Measurements from ENCODE around the gene RAD51B. TPM values are rescaled to one million over a fixed set of nuclear protein-coding genes. Genes with fewer than 3 reads are reported as not detected.

RAD51B gene
- total and polyA plus RNA-seq, 2 donors (not counting 1 experiment from before 2014, with no cell fraction given): 4.6 to 16.3 TPM

DNA sequence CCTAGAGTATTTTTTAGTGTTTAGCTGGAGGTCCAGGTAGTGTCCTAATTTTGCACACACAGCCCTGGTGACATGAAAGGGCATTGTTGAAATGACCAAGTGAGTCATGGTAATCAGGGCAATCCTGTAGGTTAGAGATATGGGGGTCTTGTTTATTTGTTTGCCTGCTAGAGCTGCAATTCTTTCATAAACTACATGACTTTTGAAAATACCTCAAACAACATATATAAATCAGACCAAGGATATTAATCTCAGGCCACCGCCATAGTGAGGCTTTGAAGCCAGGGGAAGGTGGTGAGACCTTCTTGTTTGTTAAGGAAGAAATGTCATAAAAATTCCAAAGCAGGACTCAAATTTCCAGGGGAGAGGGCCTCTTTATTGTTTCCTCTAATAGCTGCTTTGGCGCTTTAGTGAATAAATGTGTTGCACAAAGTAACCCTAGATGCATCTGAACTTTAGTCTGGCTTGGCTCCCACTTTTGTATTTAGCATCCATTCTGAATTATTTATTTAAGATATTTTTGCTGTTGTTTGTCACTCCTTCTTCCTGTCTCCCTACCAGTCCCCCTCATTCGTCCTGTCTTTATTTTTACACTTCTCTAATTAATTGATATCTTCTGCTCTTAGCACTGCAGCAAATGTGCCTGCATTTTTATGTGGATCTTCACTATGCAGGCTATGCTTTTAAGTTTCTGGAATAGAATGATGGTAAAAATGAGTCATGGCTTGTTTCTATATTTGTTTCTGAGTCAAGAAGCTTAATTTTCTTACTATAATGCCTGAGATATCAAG is 430.3 kb downstream of the RAD51B start:
- H3K9me3 ChIP-seq (ENCODE audit: control insufficient read depth, insufficient read depth, low read depth, low read length): no peaks in the 10 kb centered on the region
- H3K4me1 ChIP-seq (ENCODE audit: control insufficient read depth, extremely low read depth, insufficient read depth, low read length): peaks cover 33% of the 10 kb centered on the region
- H3K27me3 ChIP-seq (ENCODE audit: control insufficient read depth, insufficient read depth, low read length): no peaks in the 10 kb centered on the region
- H4K20me1 ChIP-seq (ENCODE audit: control insufficient read depth, extremely low read depth, insufficient read depth, low read length): no peaks in the 10 kb centered on the region
- H3K9ac ChIP-seq (ENCODE audit: insufficient read depth, low read length): no peak overlapping the region
- peak overlapping the region; percentile 48 for H3K4me2 ChIP-seq (ENCODE audit: extremely low read depth, insufficient read depth, low read length)
- no peaks in the 10 kb centered on the region for H3K79me2 ChIP-seq (ENCODE audit: control insufficient read depth, insufficient read depth, low read length)
- no peak overlapping the region for H3K27ac ChIP-seq (ENCODE audit: insufficient read depth, low read length)
- DNase-seq (ENCODE audit: low read depth in 2 of 2): peak; percentile 67 to 80
- no peaks in the 10 kb centered on the region for H3K36me3 ChIP-seq (ENCODE audit: control insufficient read depth, insufficient read depth, low read length)
- H2AFZ ChIP-seq (ENCODE audit: low read length): no peak overlapping the region
- H3K4me3 ChIP-seq (replicated peaks in 1 of 4; ENCODE audit: control extremely low read depth in 1 of 4, insufficient read depth in 1 of 4, low read depth in 3 of 4, low read length in 4 of 4): no peak overlapping the region
- no peak for TF ChIP-seq EZH2 (IDR thresholded peaks at IDR 0.05; ENCODE audit: low read length, missing control alignments)
- TF ChIP-seq, protein P1, sequence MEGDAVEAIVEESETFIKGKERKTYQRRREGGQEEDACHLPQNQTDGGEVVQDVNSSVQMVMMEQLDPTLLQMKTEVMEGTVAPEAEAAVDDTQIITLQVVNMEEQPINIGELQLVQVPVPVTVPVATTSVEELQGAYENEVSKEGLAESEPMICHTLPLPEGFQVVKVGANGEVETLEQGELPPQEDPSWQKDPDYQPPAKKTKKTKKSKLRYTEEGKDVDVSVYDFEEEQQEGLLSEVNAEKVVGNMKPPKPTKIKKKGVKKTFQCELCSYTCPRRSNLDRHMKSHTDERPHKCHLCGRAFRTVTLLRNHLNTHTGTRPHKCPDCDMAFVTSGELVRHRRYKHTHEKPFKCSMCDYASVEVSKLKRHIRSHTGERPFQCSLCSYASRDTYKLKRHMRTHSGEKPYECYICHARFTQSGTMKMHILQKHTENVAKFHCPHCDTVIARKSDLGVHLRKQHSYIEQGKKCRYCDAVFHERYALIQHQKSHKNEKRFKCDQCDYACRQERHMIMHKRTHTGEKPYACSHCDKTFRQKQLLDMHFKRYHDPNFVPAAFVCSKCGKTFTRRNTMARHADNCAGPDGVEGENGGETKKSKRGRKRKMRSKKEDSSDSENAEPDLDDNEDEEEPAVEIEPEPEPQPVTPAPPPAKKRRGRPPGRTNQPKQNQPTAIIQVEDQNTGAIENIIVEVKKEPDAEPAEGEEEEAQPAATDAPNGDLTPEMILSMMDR (conservative IDR thresholded peaks at IDR 0.05 in 1 of 2, IDR thresholded peaks at IDR 0.05 in 1 of 2; ENCODE audit: low read depth in 1 of 2, low read length in 2 of 2): no peak

DNA sequence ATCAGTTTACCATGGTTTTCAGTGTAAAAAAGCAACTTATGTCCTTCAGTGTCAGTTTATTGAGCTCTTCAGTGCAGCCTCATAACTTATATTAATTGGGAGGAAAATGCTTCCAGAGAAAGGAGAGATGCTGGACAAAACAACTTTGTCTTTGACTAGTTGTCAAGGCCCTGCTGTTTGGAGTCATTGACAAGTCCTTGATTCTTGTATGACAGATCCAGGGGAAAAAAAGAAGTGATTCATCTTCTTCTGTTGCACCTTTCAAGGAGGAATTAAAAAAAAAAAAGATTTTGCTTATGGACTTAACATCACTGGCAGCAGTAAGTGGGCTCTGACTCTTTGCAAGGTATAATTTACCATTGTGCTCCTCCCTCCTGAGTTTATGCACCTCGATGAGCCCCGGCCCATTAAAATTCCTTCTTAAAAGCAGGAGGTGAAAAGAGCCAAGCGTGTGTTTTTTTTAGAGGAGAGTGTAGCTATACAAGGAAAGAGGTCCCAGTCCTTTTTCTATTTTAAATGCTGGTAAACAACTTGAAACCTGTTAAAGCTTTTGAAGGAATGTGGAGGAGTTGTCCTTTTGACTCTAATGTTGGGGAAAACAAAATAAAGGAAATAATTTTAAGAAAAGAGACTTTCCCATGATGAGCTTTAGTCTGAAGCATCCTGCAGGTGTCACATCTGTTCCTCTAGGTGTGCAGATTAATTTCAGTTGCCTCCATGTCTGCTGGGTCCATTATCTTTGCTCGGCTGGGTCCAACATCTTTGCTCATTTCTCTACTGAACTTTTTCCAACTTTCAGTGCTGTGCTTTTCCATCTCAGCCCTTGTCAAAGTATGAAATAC is 431.6 kb downstream of the RAD51B start:
- peak overlapping the region; percentile 43 for H3K27ac ChIP-seq (ENCODE audit: insufficient read depth, low read length)
- TF ChIP-seq, protein P1 (conservative IDR thresholded peaks at IDR 0.05 in 1 of 2, IDR thresholded peaks at IDR 0.05 in 1 of 2; ENCODE audit: low read depth in 1 of 2, low read length in 2 of 2): no peak
- TF ChIP-seq EZH2 (IDR thresholded peaks at IDR 0.05; ENCODE audit: low read length, missing control alignments): no peak
- H3K9me3 ChIP-seq (ENCODE audit: control insufficient read depth, insufficient read depth, low read depth, low read length): no peaks in the 10 kb centered on the region

GRCh38 chr14:68251769-68252100 is 432.2 kb downstream of the RAD51B start:
- no peaks in the 10 kb centered on the region for H3K9me3 ChIP-seq (ENCODE audit: control insufficient read depth, insufficient read depth, low read depth, low read length)
- DNase-seq (ENCODE audit: low read depth in 2 of 2): no peak
- no peaks in the 10 kb centered on the region for H3K79me2 ChIP-seq (ENCODE audit: control insufficient read depth, insufficient read depth, low read length)
- TF ChIP-seq EZH2 (IDR thresholded peaks at IDR 0.05; ENCODE audit: low read length, missing control alignments): no peak
- TF ChIP-seq, protein P1 (conservative IDR thresholded peaks at IDR 0.05 in 1 of 2, IDR thresholded peaks at IDR 0.05 in 1 of 2; ENCODE audit: low read depth in 1 of 2, low read length in 2 of 2): no peak
- H3K4me1 ChIP-seq (ENCODE audit: control insufficient read depth, extremely low read depth, insufficient read depth, low read length): peaks cover 32% of the 10 kb centered on the region
- H3K9ac ChIP-seq (ENCODE audit: insufficient read depth, low read length): no peak overlapping the region
- H2AFZ ChIP-seq (ENCODE audit: low read length): no peak overlapping the region
- no peaks in the 10 kb centered on the region for H3K27me3 ChIP-seq (ENCODE audit: control insufficient read depth, insufficient read depth, low read length)
- H3K4me3 ChIP-seq (replicated peaks in 1 of 4; ENCODE audit: control extremely low read depth in 1 of 4, insufficient read depth in 1 of 4, low read depth in 3 of 4, low read length in 4 of 4): no peak overlapping the region
- no peaks in the 10 kb centered on the region for H3K36me3 ChIP-seq (ENCODE audit: control insufficient read depth, insufficient read depth, low read length)
- H3K27ac ChIP-seq (ENCODE audit: insufficient read depth, low read length): no peak overlapping the region
- no peak overlapping the region for H3K4me2 ChIP-seq (ENCODE audit: extremely low read depth, insufficient read depth, low read length)
- H4K20me1 ChIP-seq (ENCODE audit: control insufficient read depth, extremely low read depth, insufficient read depth, low read length): no peaks in the 10 kb centered on the region

More for the DNA sequence above, 431.6 kb downstream of the RAD51B start:
- Histone ChIP-seq H3K4me1 (ENCODE audit: control insufficient read depth, extremely low read depth, insufficient read depth, low read length) (peaks cover 34% of the 10 kb centered on the region), H3K4me2 (ENCODE audit: extremely low read depth, insufficient read depth, low read length) (peak overlapping the region; percentile 2), H3K9ac (ENCODE audit: insufficient read depth, low read length) (no peak overlapping the region), H3K27me3 (ENCODE audit: control insufficient read depth, insufficient read depth, low read length) (no peaks in the 10 kb centered on the region), H3K36me3 (ENCODE audit: control insufficient read depth, insufficient read depth, low read length) (no peaks in the 10 kb centered on the region), H4K20me1 (ENCODE audit: control insufficient read depth, extremely low read depth, insufficient read depth, low read length) (no peaks in the 10 kb centered on the region), H3K4me3 (replicated peaks in 1 of 4; ENCODE audit: control extremely low read depth in 1 of 4, insufficient read depth in 1 of 4, low read depth in 3 of 4, low read length in 4 of 4) (no peak overlapping the region), H2AFZ (ENCODE audit: low read length) (no peak overlapping the region), H3K79me2 (ENCODE audit: control insufficient read depth, insufficient read depth, low read length) (no peaks in the 10 kb centered on the region)
- DNase-seq (ENCODE audit: low read depth in 2 of 2): no peak
